SK-N-SH (cell line): ENCODE data around the gene ALPI.

Experiments used
- CHD2 ChIP-seq: fragments of 150-350 bp; IDR thresholded peaks from 2 replicates; pipeline ENCODE4 v1.6.1; 2018; ENCODE audit warnings: low read length; ENCODE audit not compliant: partially characterized antibody
- EZH2phosphoT487 ChIP-seq: fragments of 200-600 bp; sonication (generic); IDR thresholded peaks from 2 replicates; pipeline ENCODE4 v1.6.1; 2017; ENCODE audit warnings: low read depth, mixed run types, mild to moderate bottlenecking, antibody characterized with exemption, moderate library complexity, borderline replicate concordance
- NRF1 ChIP-seq: IDR thresholded peaks from 2 replicates; pipeline ENCODE4 v1.6.1; 2012; ENCODE audit warnings: low read depth, mild to moderate bottlenecking, low read length
- POLR2AphosphoS5 ChIP-seq: IDR thresholded peaks from 2 replicates; pipeline ENCODE4 v1.6.1; 2012; ENCODE audit warnings: low read depth, low read length
- RAD21 ChIP-seq: IDR thresholded peaks from 2 replicates; pipeline ENCODE4 v1.6.1; 2012; ENCODE audit warnings: mild to moderate bottlenecking, low read length
- RFX5 ChIP-seq: IDR thresholded peaks from 2 replicates; pipeline ENCODE4 v1.6.1; 2012; ENCODE audit warnings: mild to moderate bottlenecking, improper control_type of control experiment, low read length
- TEAD4 ChIP-seq: IDR thresholded peaks from 2 replicates; pipeline ENCODE4 v1.4.0; 2012; ENCODE audit warnings: mild to moderate bottlenecking, borderline replicate concordance; ENCODE audit not compliant: insufficient read depth
- TF ChIP-seq, protein P1 (sequence below): fragments of 150-350 bp; IDR thresholded peaks from 2 replicates; pipeline ENCODE4 v1.6.1; 2017; ENCODE audit warnings: antibody characterized with exemption, low read length, low read depth, borderline replicate concordance
- TF ChIP-seq, protein P2 (sequence below): fragments of 200-600 bp; sonication (generic); IDR thresholded peaks from 2 replicates; pipeline ENCODE4 v1.6.1; 2017; ENCODE audit warnings: antibody characterized with exemption, mild to moderate bottlenecking, moderate library complexity

DNA sequence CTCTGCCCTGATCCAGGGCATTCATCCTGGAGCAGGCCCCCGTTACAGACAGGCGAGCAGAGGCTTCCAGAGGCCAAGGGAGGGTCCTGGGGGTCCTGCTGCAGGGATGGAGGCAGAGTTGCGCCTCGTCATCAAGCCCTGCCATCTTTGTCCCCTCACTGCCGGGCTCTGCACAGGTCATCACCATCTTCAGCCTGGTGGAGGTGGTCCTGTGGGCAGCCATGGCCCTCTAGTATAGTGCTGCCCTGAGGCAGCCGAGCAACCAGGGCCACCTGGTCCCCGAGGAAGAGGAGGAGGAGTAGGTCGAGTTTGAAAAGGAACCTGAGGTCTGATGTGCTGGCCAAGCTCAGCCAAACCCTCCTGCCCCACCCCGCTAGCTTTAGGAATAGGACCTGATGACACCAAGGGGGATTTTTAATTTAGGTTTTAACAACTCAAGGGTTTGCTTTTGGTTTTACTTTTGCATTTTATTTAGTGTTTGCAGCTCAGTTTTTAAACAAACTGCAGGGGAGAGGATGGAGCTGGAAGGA, 8.8 kb upstream of the ALPI start:
- TF ChIP-seq, protein P1, sequence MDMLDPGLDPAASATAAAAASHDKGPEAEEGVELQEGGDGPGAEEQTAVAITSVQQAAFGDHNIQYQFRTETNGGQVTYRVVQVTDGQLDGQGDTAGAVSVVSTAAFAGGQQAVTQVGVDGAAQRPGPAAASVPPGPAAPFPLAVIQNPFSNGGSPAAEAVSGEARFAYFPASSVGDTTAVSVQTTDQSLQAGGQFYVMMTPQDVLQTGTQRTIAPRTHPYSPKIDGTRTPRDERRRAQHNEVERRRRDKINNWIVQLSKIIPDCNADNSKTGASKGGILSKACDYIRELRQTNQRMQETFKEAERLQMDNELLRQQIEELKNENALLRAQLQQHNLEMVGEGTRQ: no peak
- no peak for TF ChIP-seq RAD21
- no peak for TF ChIP-seq TEAD4
- TF ChIP-seq EZH2phosphoT487: no peak
- TF ChIP-seq RFX5: no peak
- TF ChIP-seq, protein P2, sequence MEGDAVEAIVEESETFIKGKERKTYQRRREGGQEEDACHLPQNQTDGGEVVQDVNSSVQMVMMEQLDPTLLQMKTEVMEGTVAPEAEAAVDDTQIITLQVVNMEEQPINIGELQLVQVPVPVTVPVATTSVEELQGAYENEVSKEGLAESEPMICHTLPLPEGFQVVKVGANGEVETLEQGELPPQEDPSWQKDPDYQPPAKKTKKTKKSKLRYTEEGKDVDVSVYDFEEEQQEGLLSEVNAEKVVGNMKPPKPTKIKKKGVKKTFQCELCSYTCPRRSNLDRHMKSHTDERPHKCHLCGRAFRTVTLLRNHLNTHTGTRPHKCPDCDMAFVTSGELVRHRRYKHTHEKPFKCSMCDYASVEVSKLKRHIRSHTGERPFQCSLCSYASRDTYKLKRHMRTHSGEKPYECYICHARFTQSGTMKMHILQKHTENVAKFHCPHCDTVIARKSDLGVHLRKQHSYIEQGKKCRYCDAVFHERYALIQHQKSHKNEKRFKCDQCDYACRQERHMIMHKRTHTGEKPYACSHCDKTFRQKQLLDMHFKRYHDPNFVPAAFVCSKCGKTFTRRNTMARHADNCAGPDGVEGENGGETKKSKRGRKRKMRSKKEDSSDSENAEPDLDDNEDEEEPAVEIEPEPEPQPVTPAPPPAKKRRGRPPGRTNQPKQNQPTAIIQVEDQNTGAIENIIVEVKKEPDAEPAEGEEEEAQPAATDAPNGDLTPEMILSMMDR: no peak
- TF ChIP-seq CHD2: no peak
- no peak for TF ChIP-seq NRF1
- TF ChIP-seq POLR2AphosphoS5: no peak
